ENCODE data around the gene OLFM2.

GRCh38 chr19:9935506-9936325, 599 bp downstream of the OLFM2 start:
- TF ChIP-seq CTCF (IDR thresholded peaks at IDR 0.05): no peak
- no peak for TF ChIP-seq POLR2A (IDR thresholded peaks at IDR 0.05; ENCODE audit: low read length)
- TF ChIP-seq ZFP36 (IDR thresholded peaks at IDR 0.05; ENCODE audit: borderline replicate concordance, partially characterized antibody): no peak
- TF ChIP-seq HMGXB4 (CRISPR knock-in tag; IDR thresholded peaks at IDR 0.05; ENCODE audit: borderline replicate concordance): no peak
- no peak for TF ChIP-seq RCOR1 (IDR thresholded peaks at IDR 0.05; ENCODE audit: low read depth, low read length)
- TF ChIP-seq BHLHE40 (IDR thresholded peaks at IDR 0.05; ENCODE audit: low read depth, low read length): no peak
- TF ChIP-seq EP300 (IDR thresholded peaks at IDR 0.05): no peak
- TF ChIP-seq KDM5A (IDR thresholded peaks at IDR 0.05): no peak
- no peak for TF ChIP-seq REST (IDR thresholded peaks at IDR 0.05)
- no peak for TF ChIP-seq ESRRA (IDR thresholded peaks at IDR 0.05; ENCODE audit: borderline replicate concordance, low read length)
- TF ChIP-seq PHF8 (IDR thresholded peaks at IDR 0.05; ENCODE audit: borderline replicate concordance, low read depth): no peak
- no peak for TF ChIP-seq POLR2AphosphoS2 (conservative IDR thresholded peaks at IDR 0.05; ENCODE audit: low read length)
- no peak for TF ChIP-seq MAX (IDR thresholded peaks at IDR 0.05)
- TF ChIP-seq MYC (IDR thresholded peaks at IDR 0.05; ENCODE audit: borderline replicate concordance, low read length): no peak
